PC-9 (cell line): ENCODE results near the gene INMT.

Source experiments
- CTCF ChIP-seq: fragments of 200-600 bp; sonication (generic); conservative IDR thresholded peaks from 2 replicates; pipeline ENCODE4 v1.6.1; 2017; ENCODE audit warnings: mixed run types, antibody characterized with exemption, mild to moderate bottlenecking, moderate library complexity
- EZH2 ChIP-seq: fragments of 200-600 bp; sonication (generic); IDR thresholded peaks from 2 replicates; pipeline ENCODE4 v1.8.0; 2017; ENCODE audit warnings: antibody characterized with exemption, low read depth

GRCh38 chr7:30730996-30731395 is 20.9 kb upstream of the INMT start:
- TF ChIP-seq CTCF (no peak), EZH2 (no peak)
